RWPE1 (cell line): ENCODE measurements around the gene DPP6.

Experiments
- CTCF ChIA-PET: fragments of 350-600 bp; sonication (Branson Sonifier 250); formaldehyde crosslinking; extraction: SDS; loops from one replicate; lab custom pipeline; 2021; lab: Yijun Ruan, JAX
- POLR2A ChIA-PET: fragments of 400-600 bp; formaldehyde crosslinking; extraction: SDS; loops from one replicate; lab custom pipeline; 2020; ENCODE audit warnings: antibody characterized with exemption; ENCODE audit not compliant: low non-redundant PET; lab: Yijun Ruan, JAX
- DNase-seq: peaks from one replicate; pipeline ENCODE4 v3.0.0; 2012; ENCODE audit warnings: low spot score
- H3K27ac ChIP-seq: fragments of 450-650 bp; 2 replicates; pipeline ENCODE4 v1.5.1; 2017
- TF ChIP-seq, protein P1 (sequence below): fragments of 450-650 bp; conservative IDR thresholded peaks from 2 replicates; pipeline ENCODE4 v1.5.1; 2017; ENCODE audit warnings: low read depth, mild to moderate bottlenecking

DPP6 gene

DNA sequence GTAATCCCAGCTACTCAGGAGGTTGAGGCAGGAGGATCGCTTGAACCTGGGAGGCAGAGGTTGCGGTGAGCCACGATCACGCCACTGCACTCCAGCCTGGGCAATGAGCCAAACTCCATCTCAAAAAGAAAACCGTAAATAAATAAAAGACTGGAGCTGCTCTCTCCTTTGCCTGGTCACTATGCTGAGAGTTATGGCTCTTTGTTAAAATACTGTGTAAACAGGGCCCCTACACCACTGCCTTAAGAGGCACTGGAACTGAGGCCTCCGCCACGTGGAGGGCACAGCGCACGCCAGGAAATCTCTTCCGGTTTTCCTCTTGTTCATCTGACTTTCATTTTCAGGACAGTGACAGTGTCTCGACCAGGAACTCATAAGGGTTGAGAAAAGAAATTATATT lies 827.4 kb downstream of the DPP6 start:
- DNase-seq, result no peak
- TF ChIP-seq, protein P1, sequence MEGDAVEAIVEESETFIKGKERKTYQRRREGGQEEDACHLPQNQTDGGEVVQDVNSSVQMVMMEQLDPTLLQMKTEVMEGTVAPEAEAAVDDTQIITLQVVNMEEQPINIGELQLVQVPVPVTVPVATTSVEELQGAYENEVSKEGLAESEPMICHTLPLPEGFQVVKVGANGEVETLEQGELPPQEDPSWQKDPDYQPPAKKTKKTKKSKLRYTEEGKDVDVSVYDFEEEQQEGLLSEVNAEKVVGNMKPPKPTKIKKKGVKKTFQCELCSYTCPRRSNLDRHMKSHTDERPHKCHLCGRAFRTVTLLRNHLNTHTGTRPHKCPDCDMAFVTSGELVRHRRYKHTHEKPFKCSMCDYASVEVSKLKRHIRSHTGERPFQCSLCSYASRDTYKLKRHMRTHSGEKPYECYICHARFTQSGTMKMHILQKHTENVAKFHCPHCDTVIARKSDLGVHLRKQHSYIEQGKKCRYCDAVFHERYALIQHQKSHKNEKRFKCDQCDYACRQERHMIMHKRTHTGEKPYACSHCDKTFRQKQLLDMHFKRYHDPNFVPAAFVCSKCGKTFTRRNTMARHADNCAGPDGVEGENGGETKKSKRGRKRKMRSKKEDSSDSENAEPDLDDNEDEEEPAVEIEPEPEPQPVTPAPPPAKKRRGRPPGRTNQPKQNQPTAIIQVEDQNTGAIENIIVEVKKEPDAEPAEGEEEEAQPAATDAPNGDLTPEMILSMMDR, result no peak
- POLR2A ChIA-PET, result no interaction called here
- no peak overlapping the region for H3K27ac ChIP-seq
- CTCF ChIA-PET, result no interaction called here

DNA sequence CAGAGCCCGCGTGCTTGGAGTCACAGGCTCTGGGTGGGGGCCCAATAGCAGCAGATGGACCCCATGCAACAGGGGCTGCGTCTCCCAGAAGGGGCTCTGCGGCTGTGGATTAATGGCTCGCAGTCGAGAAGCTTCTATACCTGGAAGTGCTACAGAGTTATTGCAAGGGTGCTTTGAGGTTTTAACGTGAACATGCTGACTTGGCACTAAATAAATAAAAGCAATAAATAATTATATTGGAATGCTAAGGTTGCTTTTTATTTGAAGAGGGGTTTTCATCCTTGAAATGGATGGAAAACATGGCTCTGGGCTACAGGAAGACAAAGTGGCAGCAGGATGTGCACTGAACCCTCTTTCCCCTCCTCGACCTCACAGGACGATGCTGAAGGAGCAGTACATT lies 828.3 kb downstream of the DPP6 start:
- no peak overlapping the region for H3K27ac ChIP-seq
- CTCF ChIA-PET, result no interaction called here
- TF ChIP-seq, protein P1, result no peak
- POLR2A ChIA-PET, result no interaction called here
- DNase-seq, result no peak

DNA sequence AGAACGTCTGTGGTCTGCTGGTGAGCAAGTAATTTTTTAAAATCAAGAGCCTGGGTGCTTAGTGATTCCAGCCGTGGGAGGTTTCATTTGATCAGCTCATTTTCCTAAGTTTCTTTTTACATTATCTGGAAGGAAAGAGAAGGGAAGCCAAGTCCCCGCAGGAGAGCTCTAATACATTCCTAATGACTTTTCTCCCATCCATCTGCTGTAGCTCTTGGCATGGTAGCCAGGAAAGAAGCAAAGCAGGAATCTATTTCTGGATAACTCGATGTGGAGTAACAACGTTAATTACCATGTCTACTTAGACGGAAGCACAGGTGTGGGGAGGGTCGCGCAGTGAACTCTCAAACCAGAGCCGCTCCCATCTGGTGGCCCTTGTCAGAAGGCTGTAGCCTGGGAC lies 828.8 kb downstream of the DPP6 start:
- ChIA-PET POLR2A (no interaction called here), CTCF (no interaction called here)
- no peak for DNase-seq
- no peak overlapping the region for H3K27ac ChIP-seq
- TF ChIP-seq, protein P1, result no peak

DNA sequence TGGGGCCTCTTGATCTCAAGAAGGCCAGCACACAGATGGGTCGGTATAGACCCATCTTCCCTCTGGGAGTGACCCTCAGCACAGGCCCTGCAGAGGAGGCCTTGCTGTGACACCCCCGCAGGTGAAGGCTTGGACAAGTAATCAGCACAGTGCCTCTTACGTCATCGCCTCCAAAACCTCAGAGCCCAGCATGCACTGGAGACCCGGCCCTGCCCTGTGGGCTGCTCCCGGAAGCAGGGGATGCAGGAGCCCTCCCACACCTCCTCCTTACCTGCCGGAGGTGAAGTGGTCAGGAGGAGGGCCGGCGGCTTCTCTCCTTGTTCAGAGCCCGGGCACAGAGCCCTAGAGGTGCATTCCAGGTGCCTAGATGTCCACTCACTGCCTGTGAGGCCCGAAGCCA lies 829.3 kb downstream of the DPP6 start:
- CTCF ChIA-PET, result no interaction called here
- DNase-seq, result no peak
- H3K27ac ChIP-seq, result no peak overlapping the region
- POLR2A ChIA-PET, result no interaction called here
- TF ChIP-seq, protein P1, result no peak

DNA sequence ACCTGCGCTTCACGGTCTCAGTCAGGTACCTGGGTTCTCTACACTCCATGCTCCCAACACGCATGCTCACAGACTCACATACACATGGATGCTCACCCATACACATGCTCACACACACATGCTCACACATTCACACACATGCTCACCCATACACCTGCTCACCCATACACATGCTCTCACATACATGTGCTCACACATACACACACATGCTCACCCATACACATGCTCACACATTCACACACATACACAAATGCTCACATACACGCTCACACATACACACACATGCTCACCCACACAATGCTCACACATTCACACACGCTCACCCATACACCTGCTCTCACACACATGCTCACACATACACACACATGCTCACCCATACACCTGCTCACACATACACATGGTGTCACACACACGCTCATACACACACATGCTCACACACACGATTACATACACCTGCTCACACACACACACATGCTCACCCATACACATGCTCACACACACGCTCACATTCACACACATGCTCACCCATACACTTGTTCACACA lies 830.8 kb downstream of the DPP6 start:
- TF ChIP-seq, protein P1, result no peak
- no peak for DNase-seq
- POLR2A ChIA-PET, result no interaction called here
- CTCF ChIA-PET, result no interaction called here
- H3K27ac ChIP-seq, result no peak overlapping the region

DNA sequence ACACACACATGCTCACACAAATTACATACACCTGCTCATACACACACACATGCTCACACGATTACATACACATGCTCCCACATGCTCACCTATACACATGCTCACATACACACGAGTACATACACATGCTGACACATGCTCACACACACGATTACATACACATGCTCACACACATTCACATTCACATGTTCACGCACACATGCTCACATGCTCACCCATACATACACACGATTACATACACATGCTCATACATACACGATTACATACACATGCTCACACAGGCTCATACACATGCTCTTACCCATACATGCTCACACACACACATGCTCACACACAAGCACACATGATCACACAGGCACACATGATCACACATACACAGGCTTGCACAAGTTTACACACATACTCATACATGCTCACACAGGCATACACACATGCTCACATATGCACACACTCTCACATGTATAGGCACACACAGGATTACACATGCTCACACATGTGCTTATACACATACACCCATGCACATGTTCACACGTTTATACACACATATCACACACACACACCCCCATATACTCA lies 832.2 kb downstream of the DPP6 start:
- DNase-seq, result no peak
- ChIA-PET POLR2A (no interaction called here), CTCF (no interaction called here)
- TF ChIP-seq, protein P1, result no peak
- no peak overlapping the region for H3K27ac ChIP-seq
